NCI-H510A treated with DMSO at 0.1 percent for 48 hours (cell line): ENCODE measurements around the gene SERPINA3.
"Not testable (repeated sequence)": the region's sequence is repeated elsewhere in the genome, so short reads cannot be mapped to it uniquely, and the experiment has no call there.

ENCODE experiments used
- DNase-seq: peaks from one replicate; lab custom pipeline; 2025; lab: John Stamatoyannopoulos, UW

The SERPINA3 gene

DNA sequence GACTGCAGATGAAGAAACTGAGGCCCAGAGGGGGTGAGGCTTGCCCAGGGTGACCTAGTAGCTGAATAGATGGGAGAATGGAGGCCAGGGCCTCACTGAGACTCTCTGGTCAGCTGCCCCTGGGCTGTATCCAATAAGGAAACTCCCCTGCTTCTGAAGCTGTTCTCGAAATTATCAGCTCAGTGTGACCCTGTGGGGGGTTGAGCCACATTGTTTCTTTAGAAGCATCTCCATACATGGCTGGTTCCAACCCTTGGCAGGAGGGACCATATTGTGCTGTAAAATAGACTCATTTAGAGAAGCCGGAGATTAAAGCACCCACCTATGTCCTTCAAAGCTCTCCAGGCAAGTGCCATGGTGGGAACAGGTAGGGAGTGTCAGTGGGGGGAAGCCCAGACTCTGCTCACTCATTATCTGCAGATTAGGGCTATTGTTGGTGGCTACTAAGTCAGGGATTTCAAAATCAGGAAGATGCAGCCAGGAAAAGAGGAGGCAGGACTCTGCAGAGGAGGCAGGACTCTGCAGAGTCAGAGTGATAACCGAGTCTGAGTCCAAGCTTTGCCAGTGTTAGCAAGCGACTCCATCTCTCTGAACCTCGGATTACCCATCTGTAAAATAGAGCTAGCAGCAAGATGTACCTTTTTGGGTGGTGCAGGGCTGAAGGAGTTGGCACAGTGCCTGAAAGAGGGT, 27.5 kb upstream of the SERPINA3 start:
- DNase-seq: no peak

DNA sequence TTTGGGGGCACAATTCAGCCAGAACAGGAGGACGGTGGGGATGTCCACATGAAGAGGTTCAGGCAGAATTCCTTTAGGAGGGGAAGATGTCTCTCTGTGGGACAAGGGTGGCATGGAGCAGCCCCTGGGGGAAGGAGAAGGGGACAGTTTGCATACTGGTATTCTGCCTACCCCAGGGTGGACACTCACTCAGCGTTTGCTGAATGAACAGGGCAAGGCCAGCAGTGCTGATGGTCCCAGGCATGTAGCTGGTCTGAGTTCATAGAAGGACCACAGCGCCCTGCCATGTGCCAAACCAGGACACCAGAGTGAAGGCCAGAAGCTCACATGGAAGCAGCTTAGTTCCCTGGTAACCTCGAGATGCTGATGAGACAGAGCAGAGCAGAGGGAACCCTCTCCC, 25.6 kb upstream of the SERPINA3 start:
- no peak for DNase-seq

DNA sequence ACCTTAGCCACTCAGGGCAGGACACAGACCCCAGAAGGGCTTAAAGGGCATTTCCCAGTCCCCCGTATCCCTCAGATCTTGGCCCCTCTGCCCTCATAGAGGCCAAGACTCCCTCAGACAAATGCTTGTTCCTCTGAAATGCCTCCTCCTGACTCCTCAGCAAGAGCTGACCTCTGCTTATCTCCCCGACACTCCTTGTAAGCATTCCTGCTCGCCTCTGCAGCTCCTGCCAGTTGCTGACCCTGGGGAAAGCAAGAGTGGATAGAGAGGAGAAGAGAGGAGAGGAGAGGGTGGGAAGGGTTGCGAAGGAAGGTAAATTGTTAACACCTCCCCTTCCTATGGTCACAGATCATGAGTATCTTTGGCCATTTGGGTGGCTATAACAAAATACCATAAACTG, 23.9 kb upstream of the SERPINA3 start:
- no peak for DNase-seq

DNA sequence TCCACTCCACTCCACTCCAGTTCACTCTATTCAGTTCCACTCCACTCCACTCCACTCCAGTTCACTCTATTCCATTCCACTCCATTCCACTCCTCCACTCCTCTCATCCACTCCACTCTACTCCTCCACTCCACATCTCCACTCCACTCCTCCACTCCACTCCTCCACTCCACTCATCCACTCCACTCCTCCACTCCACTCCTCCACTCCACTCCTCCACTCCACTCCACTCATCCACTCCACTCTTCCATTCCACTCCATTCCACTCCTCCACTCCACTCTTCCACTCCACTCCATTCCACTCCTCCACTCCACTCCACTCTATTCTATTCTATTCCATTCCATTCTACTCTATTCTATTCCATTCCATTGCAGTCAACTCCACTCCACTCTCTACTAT, 21.1 kb upstream of the SERPINA3 start:
- no peak for DNase-seq

DNA sequence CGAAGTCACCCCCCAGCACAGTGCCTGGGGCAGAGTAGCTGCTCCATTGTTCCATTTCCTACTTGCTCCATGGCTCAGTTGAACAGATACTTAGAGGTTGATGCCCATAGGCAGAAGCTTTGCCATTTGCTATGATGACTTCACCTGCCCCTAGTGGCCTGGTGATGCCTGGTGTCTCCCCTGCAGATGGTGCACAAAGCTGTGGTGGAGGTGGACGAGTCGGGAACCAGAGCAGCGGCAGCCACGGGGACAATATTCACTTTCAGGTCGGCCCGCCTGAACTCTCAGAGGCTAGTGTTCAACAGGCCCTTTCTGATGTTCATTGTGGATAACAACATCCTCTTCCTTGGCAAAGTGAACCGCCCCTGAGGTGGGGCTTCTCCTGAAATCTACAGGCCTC, 20.3 kb upstream of the SERPINA3 start:
- no peak for DNase-seq

DNA sequence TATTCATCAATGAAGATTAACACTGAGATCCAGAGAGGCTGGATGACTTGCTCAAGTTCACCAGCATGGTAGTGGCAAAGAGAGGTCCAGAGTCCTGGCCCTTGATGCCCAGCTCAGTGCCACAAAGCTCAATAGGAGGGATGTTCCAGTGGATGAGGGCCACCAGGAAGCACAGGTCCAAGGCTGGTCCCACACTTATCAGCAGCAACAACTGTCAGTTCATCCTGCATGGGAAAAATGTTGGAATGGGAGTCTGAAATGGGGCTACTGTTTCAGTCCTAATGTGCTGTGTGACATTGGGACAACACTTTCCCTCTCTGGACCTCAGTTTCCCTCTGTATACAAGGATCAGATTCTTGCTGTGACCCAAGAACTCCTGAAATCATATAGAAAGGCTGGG, 19.7 kb upstream of the SERPINA3 start:
- no peak for DNase-seq

DNA sequence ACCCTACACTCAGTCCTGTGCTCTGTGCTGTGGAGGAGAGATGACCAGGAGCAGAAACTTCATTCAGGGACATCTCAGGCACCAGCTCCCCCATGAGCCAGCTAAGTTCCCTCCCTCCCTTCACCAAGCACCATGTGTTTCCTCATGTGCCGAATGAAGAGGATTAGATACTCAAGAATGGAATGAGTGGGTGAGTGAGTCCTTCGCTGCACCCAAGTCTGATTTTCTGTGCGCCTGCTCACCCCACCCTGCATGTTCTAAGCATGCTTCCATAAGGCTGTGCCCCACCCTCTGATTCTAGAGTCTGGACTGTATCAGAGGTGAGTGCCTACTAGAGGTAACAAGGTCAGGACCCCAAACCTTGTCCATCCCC, 18.8 kb upstream of the SERPINA3 start:
- no peak for DNase-seq

DNA sequence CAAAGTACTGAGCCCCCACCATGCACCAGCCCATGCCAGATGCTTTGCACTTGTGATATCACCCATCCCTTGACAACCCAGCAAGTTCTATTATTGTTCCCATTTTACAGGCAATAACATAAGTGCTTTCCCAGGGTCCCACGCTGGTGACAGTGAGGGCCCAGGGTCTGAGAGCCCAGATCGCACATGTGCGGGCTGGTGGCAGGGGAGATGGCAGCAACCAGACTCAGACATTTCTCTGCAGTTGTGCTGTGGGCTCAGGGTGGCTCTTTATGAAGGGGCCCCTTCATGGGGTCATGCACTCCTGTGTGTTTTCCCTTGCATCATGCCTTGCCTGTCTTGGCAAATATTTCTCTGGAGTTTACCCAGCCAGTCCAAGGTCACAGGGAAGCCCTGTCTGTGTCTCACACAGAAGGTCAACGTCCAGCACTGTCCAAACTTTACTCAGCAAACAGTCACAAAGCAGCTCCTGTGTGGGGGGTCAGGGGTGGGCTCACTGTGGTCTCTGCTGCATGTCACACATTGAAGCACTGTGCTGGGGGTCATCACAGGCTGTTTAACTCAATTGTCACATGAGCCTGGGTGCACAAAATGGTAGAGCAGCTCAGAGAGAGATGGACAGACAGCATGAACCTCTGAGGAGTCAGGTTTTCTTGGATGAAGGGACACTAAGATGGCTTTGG, 18.3 kb upstream of the SERPINA3 start:
- DNase-seq: no peak

DNA sequence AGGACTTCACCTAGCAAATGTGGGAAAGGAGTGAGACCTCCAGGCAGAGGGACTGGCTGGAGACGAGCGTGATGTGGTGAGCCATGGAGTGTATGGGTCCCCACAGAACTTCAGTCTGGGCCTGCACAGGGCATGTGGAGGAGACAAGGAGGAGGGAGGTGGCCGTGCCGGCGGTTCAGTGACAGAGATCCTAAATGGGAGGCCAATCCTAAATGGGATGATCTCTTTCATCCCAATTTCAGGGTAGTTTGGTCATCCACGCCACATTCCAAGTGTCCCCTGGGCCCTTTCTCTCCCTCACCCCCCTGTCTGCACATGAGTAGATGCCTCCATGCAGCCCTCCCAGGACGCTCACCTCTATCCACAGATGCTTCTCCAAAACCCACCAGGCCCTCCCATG, 17.8 kb upstream of the SERPINA3 start:
- no peak for DNase-seq

DNA sequence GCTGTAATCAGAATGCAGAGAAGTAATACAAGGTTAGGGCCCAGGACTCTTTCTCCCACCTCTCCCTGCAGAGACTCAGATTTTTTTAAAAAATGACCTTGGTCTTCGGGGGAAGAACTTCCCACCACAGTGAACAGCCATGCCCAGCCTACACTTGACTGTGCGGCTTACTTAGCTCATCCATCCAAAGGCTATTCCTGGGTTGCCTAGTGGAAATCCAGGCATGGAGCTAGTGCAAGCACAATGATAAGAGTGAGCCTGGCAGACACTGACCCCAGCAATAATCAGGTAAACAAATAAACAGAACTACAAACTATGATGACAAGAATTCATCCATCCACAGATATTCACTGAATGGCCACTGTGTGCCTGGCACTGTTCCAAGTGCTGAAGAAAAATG, 16.3 kb upstream of the SERPINA3 start:
- DNase-seq: no peak

DNA sequence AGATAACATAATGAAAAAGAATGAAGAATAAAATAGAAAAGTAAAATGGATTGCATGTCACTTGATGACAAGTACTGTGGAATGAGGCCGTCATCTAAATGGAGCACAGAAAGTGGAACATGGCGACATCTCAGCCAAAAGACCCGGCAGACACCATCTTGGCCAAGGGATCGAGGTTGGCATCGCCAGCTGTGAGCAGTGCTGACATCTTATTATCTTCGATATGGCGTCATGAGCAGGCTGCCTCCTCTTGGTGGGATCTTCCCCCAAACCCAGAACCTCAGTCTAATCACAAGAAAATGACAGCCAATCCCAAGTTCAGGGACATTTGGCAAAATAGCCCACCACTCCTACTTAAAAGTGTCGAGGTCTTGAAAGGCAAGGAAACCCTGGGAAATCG, 15.8 kb upstream of the SERPINA3 start:
- DNase-seq: no peak

DNA sequence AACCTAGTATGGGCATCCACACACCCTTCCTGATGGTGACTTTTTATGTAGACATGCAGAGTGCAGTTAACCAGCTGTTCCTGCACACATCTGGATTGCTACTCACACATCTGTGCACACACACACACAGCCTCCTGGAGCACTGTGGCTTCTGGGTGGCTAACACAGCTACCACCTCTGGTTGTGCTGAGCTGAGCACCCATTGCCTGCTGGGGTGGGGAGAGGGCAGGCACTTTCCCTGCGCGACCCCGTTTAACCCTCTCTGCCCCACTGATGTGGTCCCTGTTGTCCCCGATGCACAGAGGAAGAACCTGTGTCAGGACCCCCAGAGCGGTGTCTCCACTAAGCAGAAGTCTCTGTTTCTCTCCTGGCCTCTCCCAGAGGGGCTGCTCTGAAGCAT, 14.4 kb upstream of the SERPINA3 start:
- no peak for DNase-seq

DNA sequence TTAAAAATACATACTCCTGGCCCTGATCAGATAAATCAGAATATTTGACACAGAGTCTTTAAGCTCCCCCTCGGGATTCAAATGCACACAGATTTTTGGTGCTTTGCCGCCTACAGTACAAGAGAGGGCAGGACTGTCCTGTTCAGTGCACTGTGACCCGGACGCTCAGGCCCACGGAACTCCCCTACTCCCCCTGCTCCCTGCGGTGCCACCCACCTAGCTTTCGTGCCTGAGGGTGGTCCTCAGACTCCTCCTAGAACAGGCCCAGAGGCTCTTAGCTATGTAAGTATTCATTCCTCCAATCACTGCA, 13.7 kb upstream of the SERPINA3 start:
- DNase-seq: no peak

DNA sequence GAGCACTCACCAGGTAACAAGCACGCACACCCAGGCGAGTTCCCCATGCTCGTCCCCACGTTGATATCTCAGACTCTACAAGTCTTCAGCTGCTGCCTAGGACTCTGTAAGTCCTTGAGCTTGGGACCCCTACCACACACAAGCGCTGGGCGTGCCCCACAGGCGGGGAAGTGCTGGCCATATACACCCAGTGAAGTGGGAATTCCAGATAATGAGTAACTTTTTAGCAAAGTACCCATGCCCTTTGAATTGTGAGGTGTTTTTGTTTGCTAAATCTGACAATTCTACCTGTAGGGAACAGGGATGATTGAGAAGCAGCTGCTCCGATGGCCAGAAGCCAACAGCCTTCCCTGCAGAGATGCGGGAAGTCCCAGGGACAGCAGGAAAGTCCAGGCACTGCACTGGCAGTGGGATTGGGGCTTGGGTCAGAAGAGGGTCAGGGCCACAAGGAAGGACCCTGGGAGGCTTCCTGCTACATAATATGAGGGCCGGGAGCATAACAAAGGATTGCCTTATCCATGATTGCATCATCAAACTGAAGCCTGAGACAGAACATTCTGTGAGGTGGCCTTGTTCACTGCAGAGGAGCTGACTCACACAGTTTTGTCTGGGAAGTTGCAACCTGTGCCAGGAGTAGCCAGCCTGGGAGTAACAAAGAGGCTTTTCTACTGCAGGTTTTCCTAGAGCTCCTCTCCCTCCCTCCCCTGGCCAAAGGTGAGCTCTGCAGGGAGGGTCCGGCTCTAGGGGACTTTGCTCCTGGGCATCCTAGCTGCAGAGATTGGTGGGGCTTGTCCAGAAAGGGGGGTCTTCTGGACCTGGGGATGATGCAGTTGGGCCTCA, 13.2 kb upstream of the SERPINA3 start:
- DNase-seq: no peak

DNA sequence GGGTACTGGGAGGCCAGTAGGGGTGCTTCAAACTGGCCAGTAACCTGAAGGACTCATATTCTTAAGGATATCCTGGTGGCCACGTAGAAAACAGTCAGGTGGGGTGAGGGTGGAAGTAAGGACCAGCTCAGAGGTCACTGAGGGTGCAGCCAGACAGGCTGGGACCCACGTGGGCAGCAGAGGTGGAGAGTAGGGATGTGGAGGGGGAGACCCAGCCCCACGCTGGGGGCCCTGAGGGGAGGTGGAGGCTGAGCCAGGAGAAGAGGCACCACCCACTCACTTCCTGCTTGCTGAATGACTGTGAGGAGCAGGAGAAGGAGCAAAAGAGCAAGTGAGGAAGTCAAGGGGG, 12.6 kb upstream of the SERPINA3 start:
- no peak for DNase-seq

DNA sequence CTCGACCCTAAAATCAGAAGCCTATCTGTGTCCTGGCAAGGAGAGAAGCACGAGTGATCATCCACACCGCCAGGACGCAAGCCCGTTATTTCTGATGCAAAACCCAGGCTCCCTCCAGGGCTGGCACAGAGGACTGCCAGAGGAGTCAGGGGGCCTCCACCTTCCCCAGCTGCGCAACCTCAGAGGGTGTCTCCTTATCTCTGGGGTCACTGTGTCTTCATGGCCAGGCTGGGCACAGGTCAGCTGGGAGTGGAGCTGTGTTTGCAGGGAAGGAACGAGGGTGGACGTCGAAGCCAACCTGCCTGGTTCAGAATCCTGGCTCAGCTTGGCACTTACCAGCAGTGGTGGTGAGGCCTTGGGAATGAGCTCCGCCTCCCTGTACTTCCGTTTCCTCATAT, 12.0 kb upstream of the SERPINA3 start:
- no peak for DNase-seq

DNA sequence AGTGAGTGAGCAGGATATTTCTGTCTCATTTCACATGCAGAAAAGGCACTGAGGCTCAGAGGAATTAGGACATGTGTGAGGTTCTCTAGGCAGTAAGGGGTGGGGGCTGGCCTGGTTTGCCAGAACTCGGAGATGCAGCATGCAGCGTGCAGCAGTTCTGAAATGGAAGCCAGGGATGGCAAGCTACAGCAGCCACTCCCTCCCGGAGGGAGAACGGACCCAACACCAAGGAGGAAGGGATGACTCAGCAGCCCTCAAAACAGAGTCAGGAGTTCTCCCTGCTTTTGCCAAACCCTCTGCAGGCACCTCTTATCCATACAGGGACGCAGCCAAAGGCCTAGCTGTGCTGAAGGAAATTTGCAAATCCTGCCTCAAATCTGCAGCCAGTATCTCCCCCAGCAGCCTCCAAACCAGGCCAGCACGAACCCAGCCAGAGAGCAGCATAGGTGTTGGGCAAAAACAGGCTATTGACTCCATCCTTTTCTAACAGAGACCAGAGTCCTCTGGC, 10.3 kb upstream of the SERPINA3 start:
- DNase-seq: no peak

DNA sequence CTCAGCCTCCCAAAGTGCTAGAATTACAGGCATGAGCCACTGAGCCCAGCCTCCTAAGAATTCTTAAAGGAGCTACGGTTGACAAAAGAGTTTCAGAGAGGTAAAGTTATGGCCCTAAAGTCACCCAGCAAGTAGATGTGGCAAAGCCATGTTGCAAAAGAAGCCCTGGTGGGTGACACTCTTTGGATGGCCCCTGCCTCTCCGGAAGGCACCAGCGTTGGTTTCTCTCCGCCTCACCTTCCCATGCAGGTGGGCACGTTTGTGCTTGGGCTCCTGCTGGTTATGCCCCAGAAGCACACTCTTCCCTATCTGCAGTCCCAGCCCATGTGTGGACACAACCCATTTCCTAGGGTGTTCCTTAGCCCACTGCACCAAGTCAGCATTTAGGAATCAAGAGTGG, 9.5 kb upstream of the SERPINA3 start:
- DNase-seq: no peak

DNA sequence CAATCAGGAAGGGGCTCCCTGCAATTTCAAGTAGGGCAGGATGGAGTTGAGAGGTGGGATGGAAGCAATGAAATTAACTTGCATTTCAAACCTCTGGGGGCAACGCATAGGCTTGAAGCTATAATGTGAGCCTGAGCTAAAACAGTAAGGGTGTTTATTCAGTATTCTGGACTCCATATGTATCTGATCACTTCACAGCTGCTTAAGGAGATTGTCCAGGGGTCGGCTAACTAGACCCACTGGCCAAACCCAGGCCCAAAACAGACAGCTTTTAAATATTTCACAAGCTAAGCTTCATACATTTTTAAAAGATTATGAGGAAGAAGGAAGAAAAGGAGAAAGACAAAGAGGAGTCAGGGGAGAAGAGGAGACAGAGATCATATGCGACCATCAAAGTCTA, 6.8 kb upstream of the SERPINA3 start:
- DNase-seq: no peak

DNA sequence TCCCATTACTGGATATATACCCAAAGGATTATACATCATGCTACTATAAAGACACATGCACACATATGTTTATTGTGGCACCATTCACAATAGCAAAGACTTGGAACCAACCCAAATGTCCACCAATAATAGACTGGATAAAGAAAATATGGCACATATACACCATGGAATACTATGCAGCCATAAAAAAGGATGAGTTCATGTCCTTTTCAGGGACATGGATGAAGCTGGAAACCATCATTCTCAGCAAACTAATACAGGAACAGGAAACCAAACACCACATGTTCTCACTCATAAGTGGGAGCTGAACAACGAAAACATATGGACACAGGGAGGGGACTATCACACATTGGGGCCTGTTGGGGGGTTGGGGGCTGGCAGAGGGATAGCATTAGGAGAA, 3.2 kb upstream of the SERPINA3 start:
- DNase-seq: not testable (repeated sequence)

DNA sequence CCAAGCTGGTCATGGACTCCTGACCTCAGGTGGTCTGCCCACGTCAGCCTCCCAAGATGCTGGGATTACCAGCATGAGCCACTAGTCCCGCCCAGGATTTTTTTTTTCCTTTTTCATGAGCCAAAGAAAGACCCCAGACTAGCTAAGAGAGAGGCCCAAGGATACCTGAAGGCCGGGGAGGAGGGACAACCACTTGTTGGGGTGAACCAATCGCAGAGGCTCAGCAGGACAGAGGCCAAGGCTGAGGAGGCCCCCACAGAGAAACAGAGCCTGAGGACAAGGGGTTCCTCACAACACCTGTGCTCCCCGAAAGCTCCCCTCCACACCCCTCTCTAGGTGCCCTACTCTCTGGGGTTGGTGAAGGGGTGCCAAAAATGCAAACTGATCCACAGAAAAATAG, 1.0 kb upstream of the SERPINA3 start:
- DNase-seq: no peak

DNA sequence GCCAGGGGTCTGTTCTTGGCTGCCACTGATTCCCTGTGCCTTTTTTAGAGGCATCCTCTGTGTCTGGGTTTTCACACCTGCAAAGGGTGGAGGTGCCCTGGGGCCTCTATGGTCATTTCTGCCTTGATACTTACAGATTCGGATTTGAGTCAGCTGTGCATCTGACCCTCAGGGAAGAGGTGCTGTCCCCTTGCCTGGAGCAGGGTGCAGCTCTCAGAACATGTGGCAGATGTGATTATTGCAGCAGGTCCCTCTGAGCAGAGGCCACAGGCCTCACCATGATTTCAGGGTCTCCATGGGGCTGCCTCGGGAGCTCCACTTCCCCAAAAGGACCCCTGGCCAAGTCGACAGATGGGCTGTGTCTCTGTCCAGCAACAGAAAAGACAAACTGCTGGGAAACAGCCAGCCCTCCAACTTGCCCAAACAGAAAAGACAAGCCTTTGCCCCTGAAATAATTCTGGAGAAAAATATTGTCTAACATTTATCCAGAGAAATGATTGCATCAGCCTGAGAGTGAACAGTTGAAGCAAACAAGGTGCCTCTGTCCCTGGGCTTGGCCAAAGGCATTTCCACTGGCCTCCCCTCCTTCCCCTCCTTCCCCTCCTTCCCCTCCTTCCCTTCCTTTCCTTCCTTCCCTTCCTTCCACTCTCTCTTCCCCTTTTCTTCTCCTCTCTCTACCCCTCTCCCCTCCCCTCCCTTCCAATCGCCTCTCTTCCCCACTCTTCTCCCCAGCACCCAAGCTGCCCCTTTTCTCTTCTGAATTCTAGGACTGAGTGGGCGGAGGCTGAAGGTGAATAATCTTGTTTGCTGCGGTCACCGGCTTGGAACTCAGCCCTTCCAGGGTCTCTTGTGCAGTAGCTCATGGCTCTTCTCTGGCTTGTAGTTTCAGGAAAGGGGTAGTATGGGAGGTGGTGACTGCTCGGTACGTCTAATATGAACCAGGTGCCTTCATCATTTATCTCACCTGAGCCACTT, 676 bp downstream of the SERPINA3 start:
- DNase-seq: no peak
